HL-60 (cell line): ENCODE data around the gene MAN1C1.

Source experiments
- DNase-seq, 2 experiments: peaks; one replicate each; pipeline ENCODE4 v3.0.0-alpha.2; 2010 to 2020; ENCODE audit warnings: low read depth in 1 of 2, low spot score in 1 of 2
- H3K27ac ChIP-seq: fragments of 250-450 bp; sonication (Bioruptor Pico); replicated peaks from 2 replicates; pipeline ENCODE4 v1.5.1; 2020; ENCODE audit warnings: mild to moderate bottlenecking, moderate library complexity
- H3K27me3 ChIP-seq: fragments of 250-450 bp; sonication (Bioruptor Pico); 2 replicates; pipeline ENCODE4 v1.5.1; 2021; ENCODE audit warnings: mild to moderate bottlenecking, moderate library complexity; ENCODE audit not compliant: insufficient read depth, poor library complexity, severe bottlenecking
- H3K4me3 ChIP-seq: replicated peaks from 2 replicates; pipeline ENCODE4 v1.5.1; 2011; ENCODE audit warnings: mild to moderate bottlenecking, control low read depth, low read length; ENCODE audit not compliant: insufficient read depth
- CTCF ChIP-seq: IDR thresholded peaks from one replicate; pipeline ENCODE4 v1.5.1; 2011; ENCODE audit warnings: low read length, control low read depth, inconsistent platforms; ENCODE audit not compliant: insufficient read depth
- GABPA ChIP-seq: IDR thresholded peaks from 2 replicates; pipeline ENCODE4 v1.6.1; 2012; ENCODE audit warnings: low read depth
- POLR2AphosphoS5 ChIP-seq: IDR thresholded peaks from 2 replicates; pipeline ENCODE4 v1.6.1; 2012; ENCODE audit warnings: low read depth
- REST ChIP-seq: IDR thresholded peaks from 2 replicates; pipeline ENCODE4 v1.6.1; 2012; ENCODE audit warnings: low read depth; ENCODE audit not compliant: insufficient replicate concordance
- SPI1 ChIP-seq: IDR thresholded peaks from 2 replicates; pipeline ENCODE4 v1.6.1; 2012; ENCODE audit warnings: low read depth, mild to moderate bottlenecking, borderline replicate concordance

Gene MAN1C1

GRCh38 chr1:25784575-25785051 is 168.0 kb downstream of the MAN1C1 start:
- Histone ChIP-seq H3K4me3 (no peak overlapping the region), H3K27me3 (no peaks in the 10 kb centered on the region), H3K27ac (no peak overlapping the region)
- TF ChIP-seq CTCF (no peak), REST (no peak), GABPA (no peak), POLR2AphosphoS5 (no peak), SPI1 (no peak)
- no peak for DNase-seq

- no peak for TF ChIP-seq CTCF
- no peak for TF ChIP-seq SPI1
- Histone ChIP-seq H3K27ac (no peak overlapping the region), H3K27me3 (no peaks in the 10 kb centered on the region), H3K4me3 (no peak overlapping the region)
- DNase-seq: no peak
These were observed 168.9 kb downstream of the MAN1C1 start for GRCh38 chr1:25785333-25786067.

- TF ChIP-seq POLR2AphosphoS5: no peak
- TF ChIP-seq SPI1: no peak
- Histone ChIP-seq H3K27ac (no peak overlapping the region), H3K4me3 (no peak overlapping the region), H3K27me3 (no peaks in the 10 kb centered on the region)
- no peak for DNase-seq
These were observed 170.5 kb downstream of the MAN1C1 start for GRCh38 chr1:25786887-25787759.

- Histone ChIP-seq H3K27ac (no peak overlapping the region), H3K27me3 (no peaks in the 10 kb centered on the region), H3K4me3 (no peak overlapping the region)
- DNase-seq: no peak
- no peak for TF ChIP-seq POLR2AphosphoS5
- no peak for TF ChIP-seq CTCF
- TF ChIP-seq SPI1: no peak
- TF ChIP-seq GABPA: no peak
- TF ChIP-seq REST: no peak
These were observed 171.2 kb downstream of the MAN1C1 start for GRCh38 chr1:25787760-25788166.
